Endometrium (tissue), 2 donors: ENCODE results near the gene IDUA.
"Not testable (repeated sequence)": the region's sequence is repeated elsewhere in the genome, so short reads cannot be mapped to it uniquely, and the experiment has no call there.

Experiments
- FAIRE-seq: peaks from 2 replicates; lab custom pipeline; 2012; peaks lifted over from hg19 to GRCh38; lab: Jason Lieb, UNC
- donor health status: control.
- donor health status: control.

The IDUA gene

DNA sequence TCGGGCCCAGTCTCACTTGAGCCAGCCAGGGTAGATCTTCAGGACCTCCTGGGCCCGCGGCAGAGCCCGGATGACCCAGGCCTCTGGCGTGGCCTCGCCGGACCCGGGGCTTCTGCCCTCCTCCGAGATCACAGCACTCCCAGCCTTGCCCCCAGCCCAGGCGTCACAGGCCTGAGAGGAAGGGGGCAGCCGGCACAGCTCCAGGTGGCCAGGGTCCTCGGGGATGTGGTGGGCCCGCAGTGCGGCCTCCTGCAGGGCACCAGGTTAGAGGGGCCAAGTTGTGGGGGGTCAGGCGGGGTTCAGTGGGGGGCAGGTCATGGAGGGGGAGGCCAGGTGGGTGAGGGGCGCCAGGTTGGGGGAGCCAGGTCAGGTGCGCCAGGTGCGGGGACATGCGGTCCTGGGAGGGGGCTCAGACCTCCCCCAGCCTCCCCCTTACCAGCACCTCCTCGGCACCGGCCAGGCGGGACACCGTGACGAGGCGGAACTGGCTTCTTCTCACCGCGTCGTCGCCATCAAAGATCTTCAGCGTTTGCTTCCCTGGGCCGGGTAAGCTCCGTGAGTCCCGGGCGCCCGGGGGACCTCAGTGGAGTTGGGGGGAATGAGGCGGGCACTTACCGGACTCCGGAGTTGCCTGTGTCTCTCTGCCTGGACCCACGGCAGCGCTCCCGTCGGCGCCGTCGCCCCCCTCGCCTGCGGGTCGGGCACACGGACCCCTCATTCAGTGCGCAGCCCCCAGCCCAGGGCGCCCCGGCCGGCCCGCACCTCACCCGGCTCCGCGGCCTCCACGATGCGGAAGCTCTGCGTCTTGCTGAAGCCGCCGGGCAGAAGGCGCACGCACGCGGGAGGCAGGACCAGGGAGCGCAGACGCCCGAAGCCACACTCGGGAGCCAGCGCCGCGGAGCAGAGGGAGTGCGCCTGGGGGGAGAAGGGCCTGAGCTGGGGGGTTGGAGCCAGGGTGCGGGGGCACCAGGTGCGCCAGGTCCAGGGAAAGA lies 19.4 kb upstream of the IDUA start:
- no peak for FAIRE-seq

DNA sequence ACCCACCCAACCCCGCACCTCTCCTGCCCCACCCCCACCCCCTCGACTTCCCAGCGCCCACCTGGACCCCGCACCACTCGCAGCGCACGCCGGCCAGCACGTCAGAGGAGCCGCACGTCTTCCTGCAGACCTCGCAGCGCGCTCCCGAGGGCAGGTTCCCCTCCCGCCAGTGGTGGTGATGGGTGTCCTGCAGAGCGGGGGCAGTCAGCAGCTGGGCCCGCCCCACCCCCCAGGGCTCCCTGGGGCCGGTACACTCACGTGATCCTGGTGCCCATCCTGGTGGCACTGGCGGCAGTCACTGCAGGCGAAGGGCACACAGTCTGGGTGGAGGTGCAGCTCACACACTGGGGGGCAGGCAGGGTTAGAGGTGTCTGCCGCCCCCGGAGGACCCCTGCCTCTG lies 18.6 kb upstream of the IDUA start:
- FAIRE-seq, result no peak

DNA sequence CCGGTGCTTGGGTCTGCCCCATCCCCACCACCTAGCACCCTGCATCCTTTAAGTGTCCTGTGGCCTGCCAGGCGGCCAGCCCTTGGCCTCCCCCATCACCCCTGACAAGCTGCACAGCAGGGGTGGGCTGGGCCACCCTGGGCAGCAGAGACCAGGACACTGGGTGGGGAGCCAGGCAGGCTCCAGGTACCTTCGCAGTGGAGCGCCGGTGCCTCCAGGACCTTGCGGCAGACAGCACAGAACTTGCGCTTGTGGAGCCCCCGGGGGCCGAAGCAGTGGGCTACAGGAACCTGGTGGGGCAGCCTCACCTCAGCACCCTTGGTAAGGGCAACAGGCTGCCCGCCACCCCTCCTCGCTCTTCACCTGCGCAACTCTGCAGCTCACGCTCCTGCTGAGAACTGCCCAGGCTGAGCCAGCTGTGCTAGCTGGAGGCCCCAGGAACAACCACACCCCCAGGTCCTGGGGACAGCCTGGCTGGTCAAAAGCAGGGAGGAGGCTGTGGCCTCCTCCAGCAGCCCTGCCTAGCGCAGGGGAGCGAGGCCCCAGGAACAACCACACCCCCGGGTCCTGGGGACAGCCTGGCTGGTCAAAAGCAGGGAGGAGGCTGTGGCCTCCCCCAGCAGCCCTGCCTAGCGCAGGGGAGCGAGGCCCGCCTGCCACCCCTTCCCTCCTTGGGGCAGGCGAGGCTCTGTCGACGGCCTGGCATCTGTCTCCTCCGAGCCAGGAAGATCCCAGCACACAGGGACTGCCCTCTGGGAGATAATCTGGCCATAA lies 18.0 kb upstream of the IDUA start:
- no peak for FAIRE-seq

DNA sequence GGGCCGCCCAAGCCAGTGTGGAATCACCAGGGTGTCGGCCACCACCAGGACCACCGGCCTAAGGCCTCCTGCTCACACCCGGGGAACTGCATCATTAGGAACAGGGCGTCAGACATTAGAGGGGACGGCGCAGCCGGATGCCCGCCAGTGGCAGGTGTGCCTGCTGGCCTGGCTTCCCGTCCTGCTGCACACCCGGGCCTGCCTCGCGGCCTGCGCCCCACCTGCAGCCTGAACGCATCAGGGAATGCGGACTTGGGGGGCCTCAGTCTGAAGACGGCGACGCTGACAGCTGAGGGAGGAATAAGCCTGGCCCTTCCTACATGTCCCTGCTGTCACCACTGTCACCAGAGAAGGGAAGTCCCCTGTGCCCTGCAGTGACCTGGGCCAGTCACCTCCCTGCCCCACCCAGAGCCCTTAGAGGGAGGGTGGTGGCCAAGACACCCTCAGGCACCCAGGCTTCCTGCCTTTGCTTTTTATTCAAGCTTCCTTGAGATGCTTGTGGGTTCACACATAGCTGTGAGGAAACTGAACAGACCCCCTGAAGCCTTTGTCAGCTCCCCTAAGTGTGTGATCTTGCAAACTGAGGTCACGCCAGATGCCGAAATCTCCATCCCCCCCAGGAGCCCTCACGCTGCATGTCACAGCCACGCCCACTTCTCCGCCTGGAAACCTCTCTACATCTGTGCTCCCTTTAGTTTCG lies 16.6 kb upstream of the IDUA start:
- no peak for FAIRE-seq

DNA sequence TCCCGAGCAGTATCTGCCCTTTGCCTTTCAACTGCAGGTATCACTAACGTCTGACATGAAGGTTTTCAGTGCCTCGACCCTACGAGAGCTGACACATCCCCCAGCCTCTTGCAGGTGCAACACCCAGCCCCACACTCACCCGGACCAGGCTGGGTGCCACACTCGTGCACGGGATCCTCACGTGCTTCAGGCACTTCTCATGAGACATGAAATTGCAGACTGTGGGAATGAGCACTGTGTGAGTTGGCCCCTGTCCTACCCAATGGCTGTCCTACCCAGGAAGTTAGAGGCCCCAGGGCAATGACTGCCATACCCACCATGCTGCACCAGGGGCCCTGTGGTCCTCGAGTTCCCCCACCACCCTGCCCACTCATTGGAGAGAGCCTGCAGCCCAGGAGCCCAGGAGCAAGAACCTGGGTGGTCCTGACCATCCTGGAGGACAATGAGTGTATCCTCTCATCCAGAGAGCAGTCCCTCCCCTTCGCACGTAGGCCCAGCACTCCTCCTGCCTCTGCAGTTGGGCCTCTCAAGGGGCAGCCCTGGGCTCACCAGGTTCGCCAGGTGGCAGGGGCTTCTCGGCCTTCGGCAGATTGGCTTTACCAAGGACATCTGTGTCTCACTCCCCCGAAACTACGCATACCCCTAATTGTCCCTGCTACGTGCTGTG lies 15.9 kb upstream of the IDUA start:
- no peak for FAIRE-seq

DNA sequence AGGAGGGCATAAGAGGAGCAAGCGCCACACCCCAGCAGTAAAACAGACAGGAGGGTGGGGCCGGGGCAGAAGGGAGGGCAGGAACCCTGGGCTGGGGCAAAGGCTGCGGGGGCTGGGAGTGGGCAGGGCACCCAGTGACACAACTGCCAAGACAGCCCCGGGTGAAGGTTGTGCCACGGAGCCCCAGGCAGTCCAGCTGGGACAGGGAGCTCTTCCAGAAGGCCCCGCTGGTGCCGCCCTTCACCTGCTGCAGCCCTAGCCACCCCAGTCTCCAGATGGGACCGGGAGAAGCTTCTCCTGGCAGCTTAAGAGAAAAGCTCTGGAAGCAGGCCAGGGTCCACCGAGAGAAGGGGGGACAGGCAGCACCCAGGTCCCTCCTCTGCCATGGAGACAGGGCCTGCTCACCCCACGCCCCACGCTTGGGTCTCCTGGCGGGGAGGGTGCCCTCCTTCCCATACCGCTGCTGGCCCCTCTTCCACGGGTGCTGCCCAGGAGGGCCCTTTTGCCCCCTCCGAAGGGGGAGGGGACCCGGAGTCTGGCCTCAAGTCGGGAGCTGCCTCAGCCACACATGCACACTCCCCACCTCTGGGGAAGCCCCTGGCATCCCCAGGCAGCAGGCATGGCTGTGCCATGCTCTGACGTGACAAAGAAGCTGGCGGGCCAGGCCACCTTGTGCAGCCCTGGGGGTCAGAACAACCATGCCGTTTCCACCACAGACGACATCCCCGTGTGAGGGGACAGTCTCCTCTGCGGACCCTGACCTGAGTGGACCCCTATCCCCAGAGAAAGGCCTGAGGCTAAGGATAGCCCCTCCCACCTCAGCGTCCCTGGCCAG lies 15.0 kb upstream of the IDUA start:
- no peak for FAIRE-seq

DNA sequence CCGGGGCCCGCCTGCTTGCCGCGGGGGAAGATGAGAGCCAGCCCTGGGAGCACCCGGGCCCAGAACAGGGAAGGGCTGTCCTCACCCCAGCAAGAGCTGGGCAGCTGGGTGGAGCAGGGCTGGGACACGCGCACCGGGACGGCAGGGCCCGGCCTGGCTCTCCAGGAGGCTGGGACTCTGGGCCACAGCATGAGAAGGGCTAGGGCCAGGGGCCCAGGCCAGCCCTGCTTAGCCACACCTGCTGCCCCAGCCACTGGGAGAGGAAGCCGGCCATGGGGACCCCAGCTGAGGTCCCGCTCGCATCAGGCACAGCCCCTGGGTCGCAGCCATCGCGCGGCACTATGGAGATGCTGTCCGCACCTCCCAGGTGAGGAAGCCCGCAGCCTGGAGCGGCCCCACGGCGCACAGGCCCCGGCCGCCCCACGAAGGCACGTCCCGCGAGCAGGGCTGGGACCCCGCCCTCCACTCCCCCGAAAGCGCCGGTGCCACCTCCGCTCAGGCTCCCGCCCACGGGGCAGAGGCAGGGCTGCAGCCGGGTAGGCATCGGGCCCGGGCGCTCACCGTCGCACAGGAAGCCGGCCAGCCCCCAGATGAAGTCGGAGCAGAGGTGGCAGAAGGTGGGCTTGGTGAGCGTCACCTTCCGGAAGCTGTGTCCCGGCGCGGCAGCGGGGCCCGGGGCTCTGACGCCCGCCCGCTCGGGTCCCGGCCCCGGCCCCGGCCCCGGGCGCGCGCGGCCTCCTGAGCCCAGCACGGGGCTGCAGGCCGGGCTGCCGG lies 14.0 kb upstream of the IDUA start:
- FAIRE-seq, result no peak

DNA sequence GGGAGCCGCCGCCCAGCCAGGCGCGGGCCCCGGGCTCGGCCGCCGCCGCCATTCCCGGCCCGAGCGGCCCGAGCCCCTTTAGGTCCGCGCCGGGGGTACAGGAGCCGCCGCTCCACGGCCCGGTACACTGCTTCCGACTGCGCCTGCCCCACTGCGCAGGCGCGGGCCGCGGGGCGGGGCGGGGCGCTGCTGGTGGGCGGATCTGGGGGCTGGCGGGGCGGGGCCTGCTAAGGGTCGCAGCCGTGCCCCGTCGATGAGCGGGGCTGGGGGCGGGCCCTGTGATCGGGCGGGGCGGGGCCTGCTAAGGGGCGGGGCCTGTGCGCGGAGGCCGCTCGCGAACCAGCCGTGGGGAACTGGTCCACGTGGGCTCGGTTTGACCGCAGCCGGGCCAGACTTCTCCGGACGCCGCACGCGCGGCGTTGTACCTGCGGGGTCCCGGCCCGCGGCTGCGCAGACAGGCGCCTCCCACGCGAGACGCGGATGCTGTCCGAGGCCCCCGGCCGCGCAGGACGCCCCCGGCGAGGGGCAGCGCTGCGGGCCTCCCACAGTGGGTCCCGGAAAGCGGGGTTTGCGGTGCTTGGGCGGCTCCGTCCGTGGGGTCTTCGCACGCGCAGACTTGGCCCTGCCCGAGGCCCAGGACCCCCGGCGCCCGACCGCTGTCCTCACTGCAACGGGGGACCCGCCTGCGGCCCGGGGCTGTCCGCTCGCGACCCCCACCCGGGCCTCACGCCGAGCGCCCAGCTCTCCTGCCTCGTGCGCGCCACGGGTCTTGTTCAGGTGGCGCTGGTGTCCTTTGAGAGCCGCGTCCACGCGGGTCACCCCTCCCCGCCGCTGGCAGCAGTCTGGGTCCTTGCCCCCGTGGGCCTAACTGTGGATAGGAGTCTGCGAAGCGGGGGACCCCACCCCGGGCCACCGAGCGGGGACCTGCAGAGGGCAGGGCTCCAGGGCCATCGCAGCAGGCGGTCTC lies 13.1 kb upstream of the IDUA start, which contains the start of gene DGKQ:
Gene DGKQ, minus strand, starts transcription at position 139 of the 967 bp plus-strand sequence. Its CDS starts 87 bp downstream, at position 52.
- FAIRE-seq, result no peak

DNA sequence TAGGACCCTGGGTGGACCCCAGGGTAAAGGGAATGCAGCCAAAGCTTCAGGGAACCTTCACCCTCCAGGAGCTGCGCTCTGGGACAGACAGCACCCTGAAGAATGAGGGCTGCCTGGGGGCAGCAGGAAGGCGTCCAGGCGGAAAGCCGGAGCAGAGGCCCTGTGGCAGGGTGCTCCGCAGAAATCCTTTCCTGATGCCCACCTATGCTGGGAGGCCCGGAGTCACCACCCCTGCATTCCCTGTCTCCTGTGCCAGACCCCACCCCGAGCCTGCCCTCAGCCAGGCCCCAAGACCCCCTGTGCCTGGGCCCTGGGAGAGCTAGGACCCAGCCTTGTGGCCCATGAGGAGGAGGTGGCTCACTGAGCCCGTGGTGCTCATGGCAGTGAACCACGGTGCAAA lies 12.2 kb upstream of the IDUA start:
- no peak for FAIRE-seq

DNA sequence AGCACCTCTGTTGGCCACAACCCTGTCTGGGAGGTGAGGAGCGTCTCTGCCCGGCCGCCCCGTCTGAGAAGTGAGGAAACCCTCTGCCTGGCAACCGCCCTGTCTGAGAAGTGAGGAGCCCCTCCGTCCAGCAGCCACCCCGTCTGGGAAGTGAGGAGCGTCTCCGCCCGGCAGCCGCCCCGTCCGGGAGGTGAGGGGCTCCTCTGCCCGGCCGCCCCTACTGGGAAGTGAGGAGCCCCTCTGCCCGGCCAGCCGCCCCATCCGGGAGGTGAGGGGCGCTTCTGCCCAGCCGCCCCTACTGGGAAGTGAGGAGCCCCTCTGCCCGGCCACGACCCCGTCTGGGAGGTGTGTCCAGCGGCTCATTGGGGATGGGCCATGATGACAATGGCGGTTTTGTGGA lies 10.8 kb upstream of the IDUA start:
- FAIRE-seq, result not testable (repeated sequence)

DNA sequence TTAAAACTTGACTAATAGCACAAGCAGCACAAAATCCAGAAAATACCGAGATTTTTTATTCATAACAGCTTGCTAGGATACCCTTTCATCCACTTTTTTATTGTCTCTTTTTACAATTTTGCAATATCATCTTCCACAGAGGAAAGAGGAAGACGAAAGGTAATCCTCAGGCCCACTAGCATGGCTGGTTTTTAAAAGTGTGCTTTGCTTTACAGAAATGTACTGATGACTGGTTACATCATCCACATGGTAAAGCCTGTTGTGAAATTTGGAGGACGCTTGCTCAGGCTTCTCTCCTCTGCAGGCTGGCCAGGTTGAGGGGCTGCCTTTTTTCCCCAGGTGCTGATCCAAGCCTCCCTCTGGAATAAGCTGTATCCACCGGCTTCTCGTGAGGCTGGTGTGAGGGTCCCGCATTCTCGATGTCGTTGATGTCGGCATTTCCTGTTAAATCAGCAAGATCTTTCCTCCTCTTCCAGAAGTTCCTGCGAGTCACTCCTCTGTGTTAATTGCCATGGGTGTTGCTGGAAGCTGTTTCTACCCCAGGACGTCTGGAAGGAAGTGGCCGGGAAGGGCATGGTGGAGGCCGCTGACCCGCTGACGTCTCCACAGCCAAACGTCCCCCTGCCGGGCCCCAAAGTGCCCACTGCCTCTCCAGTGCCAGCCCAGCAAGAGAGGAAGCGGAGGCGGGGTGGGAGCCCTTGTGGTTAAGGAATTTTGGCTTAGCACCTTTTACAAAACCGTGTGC lies 7.7 kb upstream of the IDUA start:
- FAIRE-seq, result no peak

DNA sequence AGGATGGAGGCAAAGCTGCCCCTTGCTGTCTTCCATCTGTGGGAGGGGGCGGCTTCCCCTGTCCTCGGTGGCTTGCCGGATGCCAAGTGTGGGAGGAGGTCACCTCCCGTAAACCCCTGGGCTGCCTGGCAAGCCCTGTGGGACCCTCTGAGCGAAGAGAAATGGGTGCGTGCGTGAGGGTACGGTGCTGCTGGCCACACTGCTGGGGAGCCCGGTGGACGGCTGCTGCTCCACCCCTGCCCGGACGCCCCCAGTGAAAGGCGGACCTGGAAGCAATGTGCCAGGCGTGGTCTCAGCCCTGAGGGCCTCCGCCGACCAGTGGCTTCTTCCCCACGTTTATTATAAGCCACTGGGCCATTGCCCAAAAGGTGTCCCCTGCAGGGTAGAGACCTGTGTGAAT lies 4.6 kb upstream of the IDUA start:
- FAIRE-seq, result no peak

DNA sequence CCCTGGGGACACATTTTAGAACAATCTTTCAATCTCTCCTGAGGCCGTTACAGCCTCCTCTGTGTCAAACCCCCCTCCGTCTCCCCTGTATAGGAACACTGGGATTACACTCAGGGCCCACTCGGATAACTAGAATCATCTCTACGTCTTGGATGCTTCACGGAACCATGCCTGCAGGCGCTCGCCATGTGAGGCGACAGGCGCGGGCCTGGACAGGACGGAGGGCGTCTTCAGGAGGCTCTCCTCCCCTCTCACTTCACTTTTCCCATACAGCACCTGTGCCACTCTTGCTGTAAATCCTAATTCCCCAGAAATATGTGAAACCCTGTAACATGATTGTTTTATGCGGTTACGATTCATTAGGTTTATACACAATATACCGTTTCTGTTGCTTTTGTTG lies 4.0 kb upstream of the IDUA start:
- no peak for FAIRE-seq

DNA sequence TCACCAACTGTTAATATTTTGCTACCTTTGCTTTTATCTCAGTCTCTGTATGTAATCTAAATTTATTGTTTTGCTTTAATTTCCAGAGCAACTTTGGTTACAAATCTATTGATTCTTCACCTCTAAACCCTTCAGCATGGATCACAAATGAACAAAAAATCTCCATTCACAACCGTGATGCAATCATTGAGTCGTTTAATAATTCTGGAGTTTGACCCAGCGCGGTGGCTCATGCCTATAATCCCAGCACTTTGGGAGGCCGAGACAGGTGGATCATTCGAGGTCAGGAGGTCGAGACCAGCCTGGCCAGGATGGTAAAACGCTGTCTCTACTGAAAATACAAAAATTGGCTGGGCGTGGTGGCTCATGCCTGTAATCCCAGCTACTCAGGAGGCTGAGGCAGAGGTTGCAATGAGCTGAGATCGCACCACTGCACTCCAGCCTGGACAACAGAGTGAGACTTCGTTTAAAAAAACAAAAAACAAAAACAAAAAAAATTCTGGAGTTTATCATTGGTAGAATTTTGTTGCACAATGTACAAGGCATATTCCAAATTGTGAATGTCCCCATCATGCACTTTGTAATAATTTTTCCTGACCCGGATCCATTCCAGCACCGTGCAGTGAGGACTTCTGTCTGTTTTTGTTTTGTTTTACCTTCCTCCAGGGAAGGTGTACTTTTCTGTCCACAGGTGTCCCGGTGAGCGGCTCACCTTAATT lies 2.3 kb upstream of the IDUA start:
- no peak for FAIRE-seq

DNA sequence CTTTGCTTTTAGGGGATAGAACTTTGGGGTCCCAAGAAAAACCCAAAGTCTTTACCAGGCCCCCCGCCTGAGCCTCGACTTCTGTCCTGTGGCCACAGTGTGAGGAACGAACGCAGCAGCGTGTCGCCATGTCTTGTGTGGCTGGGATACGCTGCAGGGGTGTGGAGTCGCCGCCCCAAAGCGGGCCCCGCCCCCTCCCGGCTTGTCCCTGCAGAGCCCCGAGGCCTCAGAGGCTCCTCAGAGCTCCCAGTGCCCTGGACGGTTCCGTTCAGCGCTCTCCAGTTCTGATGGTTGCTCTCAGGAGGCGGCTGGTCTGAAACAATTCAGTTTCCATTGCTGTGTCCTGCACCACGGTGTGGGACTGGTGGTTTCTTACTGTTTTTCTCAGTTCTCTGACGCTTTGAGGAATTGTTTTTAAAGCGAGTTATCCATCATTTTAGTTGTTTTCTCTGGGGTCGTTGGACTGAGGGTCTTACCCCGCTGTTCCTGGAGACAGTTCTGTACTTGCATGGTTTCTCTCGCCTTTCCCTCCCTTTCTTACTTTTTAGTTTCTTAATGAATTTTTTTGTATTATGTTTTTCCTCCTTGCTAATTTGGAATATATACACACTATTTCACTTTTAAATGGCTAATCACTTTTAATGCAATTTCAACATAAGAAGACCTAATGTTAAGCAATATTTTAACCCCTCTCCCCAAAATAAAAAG lies 1.6 kb upstream of the IDUA start:
- FAIRE-seq, result no peak

DNA sequence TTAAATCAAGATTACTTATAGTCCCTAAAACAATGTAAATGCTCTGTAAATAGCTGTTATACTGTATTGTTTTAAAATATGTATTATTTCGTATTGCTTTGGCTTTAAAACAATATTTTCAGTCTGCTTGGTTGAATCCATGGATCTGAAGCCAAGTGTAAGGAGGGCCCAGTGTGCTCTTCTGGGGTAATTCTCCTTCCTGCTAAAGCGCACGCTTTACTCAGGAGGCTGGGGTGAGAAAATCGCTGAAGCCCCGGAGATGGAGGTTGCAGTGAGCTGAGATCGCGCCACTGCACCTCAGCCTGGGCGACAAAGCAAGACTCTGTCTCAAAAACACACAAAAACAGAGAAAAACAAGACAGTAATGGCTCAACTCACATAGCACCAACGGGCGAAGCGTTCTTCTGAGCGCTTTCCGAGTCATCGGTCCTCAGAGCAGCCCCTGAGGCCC lies 391 bp upstream of the IDUA start:
- no peak for FAIRE-seq
